AG04449 (cell line): ENCODE data around the gene ANKMY1.

Experiments used
- CTCF ChIA-PET: fragments of 350-600 bp; formaldehyde crosslinking; extraction: SDS; loops from one replicate; lab custom pipeline; 2021; ENCODE audit warnings: antibody characterized with exemption; lab: Yijun Ruan, JAX
- POLR2A ChIA-PET: fragments of 400-600, 350-600 bp; formaldehyde crosslinking; extraction: SDS; loops from one replicate; lab custom pipeline; 2020; ENCODE audit warnings: antibody characterized with exemption, inconsistent platforms; lab: Yijun Ruan, JAX
- DNase-seq: peaks from one replicate; pipeline ENCODE4 v3.0.0-alpha.2; 2010; ENCODE audit warnings: low read depth, low spot score
- H3K4me3 ChIP-seq: 2 replicates; pipeline ENCODE4 v1.5.1; 2011; ENCODE audit warnings: low read depth, mild to moderate bottlenecking, control low read depth, low read length
- CTCF ChIP-seq: IDR thresholded peaks from one replicate; pipeline ENCODE4 v1.5.1; 2011; ENCODE audit warnings: mild to moderate bottlenecking, moderate library complexity, low read length, control low read depth, inconsistent platforms; ENCODE audit not compliant: insufficient read depth; ENCODE audit errors: missing control alignments

Gene ANKMY1

GRCh38 chr2:240595381-240596079 lies 37.7 kb upstream of the ANKMY1 start:
- POLR2A ChIA-PET = no interaction called here
- CTCF ChIA-PET = interaction anchor here (1.3 kb wide), 1 partner anchor 9 kb away, joined by 4 read pairs; the partner anchor contains the start of gene CAPN10

GRCh38 chr2:240594511-240595380 lies 37.0 kb upstream of the ANKMY1 start:
- DNase-seq = no peak
- H3K4me3 ChIP-seq = no peak overlapping the region
- POLR2A ChIA-PET = interaction anchor here (0.6 kb wide), 1 partner anchor 22 kb away, joined by 3 read pairs; no protein-coding TSS in a partner anchor
- no peak for TF ChIP-seq CTCF
- CTCF ChIA-PET = interaction anchor here (1.1 to 1.2 kb wide), 2 partner anchors 28 to 81 kb away, joined by 3 to 7 read pairs; no protein-coding TSS in a partner anchor

More at GRCh38 chr2:240595381-240596079, 37.7 kb upstream of the ANKMY1 start:
- no peak overlapping the region for H3K4me3 ChIP-seq
- peak; percentile 23 for TF ChIP-seq CTCF
- DNase-seq = no peak

- ChIA-PET POLR2A (interaction anchor here (0.6 kb wide), 1 partner anchor 21 kb away, joined by 3 read pairs; no protein-coding TSS in a partner anchor), CTCF (interaction anchor here (1.1 to 1.2 kb wide), 2 partner anchors 27 to 80 kb away, joined by 3 to 7 read pairs; no protein-coding TSS in a partner anchor)
- no peak for TF ChIP-seq CTCF
- no peak for DNase-seq
- no peak overlapping the region for H3K4me3 ChIP-seq
These were observed 36.1 kb upstream of the ANKMY1 start for GRCh38 chr2:240593703-240594451.

GRCh38 chr2:240593026-240593702 lies 35.4 kb upstream of the ANKMY1 start:
- POLR2A ChIA-PET = no interaction called here
- TF ChIP-seq CTCF = no peak
- DNase-seq = no peak
- CTCF ChIA-PET = interaction anchor here (1.1 to 1.9 kb wide), 2 partner anchors 26 to 27 kb away, joined by 3 to 6 read pairs; no protein-coding TSS in a partner anchor
- H3K4me3 ChIP-seq = no peak overlapping the region

GRCh38 chr2:240591784-240592183 lies 34.0 kb upstream of the ANKMY1 start:
- no peak for DNase-seq
- TF ChIP-seq CTCF = no peak
- POLR2A ChIA-PET = interaction anchor here (1.0 kb wide), 1 partner anchor 26 kb away, joined by 4 read pairs; no protein-coding TSS in a partner anchor
- no peak overlapping the region for H3K4me3 ChIP-seq
- CTCF ChIA-PET = interaction anchor here (1.9 kb wide), 1 partner anchor 26 kb away, joined by 6 read pairs; no protein-coding TSS in a partner anchor
